Activated T-helper 1 cell treated with Interleukin-2 at 50 U/mL for 16 hours (primary cell): ENCODE measurements around the gene SERINC2.
"Not testable (repeated sequence)": the region's sequence is repeated elsewhere in the genome, so short reads cannot be mapped to it uniquely, and the experiment has no call there.

ENCODE experiments used
- DNase-seq: peaks from one replicate; pipeline ENCODE4 v3.0.0-alpha.2; 2020; ENCODE audit warnings: low read depth

Gene SERINC2

DNA sequence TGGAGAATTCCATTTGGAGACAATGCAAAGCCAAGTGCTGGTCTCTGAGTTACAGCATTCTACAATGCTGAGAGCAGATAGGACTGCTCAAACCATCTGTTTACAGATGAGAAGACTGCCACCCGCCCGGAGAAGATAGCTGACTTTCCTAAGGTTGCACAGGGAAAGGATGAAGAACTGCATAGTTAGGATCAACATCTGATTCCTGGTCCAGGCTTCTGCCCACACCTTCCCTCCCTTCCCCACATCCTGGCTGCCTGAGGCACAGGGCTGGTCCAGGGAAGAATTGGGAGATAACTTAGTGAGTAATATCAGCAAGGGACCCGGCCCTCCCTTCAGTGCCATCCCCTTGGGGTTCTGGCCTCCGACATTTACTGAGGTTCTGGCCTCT lies 2.0 kb downstream of the SERINC2 start:
- DNase-seq, result no peak

- DNase-seq, result no peak
Measured at GRCh38 chr1:31415658-31416057, 2.6 kb downstream of the SERINC2 start.

GRCh38 chr1:31416101-31416736 lies 3.2 kb downstream of the SERINC2 start:
- no peak for DNase-seq

DNA sequence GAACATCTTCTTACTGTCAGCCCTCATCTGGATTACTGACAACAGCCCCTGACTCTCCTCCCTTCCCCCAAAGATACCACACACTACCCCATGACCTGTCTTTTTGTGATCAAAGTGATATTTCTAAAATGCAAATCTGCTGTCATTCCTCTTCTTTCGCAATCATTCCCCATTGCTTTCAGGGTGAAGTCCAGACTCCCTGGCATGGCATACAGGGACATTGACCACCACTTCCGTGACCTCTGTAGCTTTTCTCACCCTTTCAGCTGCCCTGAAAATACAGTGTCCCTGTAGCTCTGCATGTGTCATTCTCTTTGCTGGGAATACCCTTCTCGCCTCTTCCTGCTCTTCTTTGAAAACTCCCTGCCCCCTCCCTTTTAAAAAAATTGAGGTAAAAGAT lies 4.1 kb downstream of the SERINC2 start:
- no peak for DNase-seq

GRCh38 chr1:31418626-31419323 lies 5.8 kb downstream of the SERINC2 start:
- no peak for DNase-seq

DNA sequence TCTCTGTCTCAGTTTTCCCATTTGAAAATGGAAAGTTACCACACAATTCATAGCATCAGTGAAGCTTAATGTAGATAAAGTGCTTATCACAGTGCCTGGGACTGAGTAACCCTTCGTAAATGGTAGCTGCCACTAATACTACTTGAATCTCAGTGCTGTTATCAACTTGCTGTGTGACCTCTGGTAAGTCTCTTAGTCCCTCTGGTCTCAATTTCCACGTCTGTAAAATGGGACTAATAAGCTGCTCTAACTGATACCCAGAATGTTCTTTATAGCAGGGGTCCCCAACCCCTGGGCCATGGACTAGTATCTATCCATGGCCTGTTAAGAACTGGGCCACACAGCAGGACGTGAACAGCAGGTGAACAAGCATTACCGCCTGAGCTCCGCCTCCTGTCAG lies 7.7 kb downstream of the SERINC2 start:
- DNase-seq, result no peak

DNA sequence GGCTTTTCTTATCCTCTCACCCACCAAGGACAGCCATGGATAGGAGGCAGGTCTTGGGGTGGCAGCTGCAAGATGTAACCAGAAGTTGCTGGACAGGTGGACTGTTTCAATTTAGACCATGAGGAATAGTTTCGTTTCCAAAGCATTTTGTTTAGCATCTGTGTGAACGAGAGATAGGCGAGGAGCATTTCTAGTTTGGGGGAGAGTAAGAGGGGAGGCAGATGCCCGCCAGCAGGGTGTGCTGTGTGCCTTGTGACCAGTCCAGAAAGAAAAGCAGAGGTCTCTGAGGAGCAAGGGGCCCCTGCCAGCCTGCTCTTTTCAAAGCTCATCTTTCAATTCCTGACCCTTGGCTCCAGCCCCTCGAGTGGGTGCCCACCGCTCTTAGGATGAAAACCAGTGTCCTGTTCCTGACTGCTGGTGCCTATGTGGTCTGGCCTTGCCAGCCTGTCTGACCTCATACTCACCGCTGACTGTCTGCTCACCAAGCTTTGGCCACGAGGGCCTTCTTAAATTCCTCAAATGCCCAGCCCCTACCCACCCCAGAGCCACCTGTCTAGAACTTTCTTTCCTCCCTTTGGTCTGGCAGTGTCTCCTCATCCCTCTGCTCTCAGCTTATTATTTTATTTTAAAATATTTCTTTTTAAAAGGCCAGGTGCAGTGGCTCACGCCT lies 8.5 kb downstream of the SERINC2 start:
- no peak for DNase-seq

DNA sequence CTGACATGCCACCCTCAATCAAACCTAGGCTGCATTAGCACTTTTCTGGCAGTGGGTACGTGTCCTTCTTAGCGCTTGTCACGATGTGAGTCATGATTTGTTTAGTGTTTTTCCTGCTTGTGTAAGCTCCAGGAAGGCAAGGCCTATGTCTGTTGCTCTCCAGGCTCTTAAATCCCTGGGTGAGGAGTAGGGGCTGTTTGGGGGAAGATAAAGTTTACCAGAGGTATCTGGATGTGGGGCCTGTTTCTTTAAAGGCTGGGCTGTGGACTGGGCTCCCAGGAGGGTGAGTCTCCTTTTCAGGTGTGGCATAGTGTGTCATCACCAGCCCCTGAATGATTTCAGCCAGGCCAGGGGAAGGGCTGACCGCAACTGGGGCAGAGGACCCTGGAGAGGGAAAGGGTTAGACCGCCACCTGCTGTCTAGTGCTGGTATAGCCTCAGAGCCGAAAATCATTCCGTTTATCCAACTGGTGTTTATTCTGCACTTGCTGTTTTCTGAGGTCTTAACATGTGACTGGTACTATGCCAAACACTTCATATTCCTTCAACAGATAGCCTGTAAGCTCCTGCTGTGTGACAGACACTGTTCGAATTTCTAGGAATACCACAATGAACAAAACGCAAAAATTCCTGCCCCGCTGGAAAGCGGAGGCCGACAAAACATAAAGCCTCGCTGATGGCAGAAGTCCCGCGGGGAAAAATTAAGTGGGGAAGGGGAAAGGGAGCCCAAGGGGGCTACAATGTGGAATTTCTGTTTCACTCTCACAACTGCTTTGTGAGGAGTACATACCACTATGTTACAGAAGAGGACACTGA lies 9.7 kb downstream of the SERINC2 start:
- DNase-seq, result peak; percentile 41

DNA sequence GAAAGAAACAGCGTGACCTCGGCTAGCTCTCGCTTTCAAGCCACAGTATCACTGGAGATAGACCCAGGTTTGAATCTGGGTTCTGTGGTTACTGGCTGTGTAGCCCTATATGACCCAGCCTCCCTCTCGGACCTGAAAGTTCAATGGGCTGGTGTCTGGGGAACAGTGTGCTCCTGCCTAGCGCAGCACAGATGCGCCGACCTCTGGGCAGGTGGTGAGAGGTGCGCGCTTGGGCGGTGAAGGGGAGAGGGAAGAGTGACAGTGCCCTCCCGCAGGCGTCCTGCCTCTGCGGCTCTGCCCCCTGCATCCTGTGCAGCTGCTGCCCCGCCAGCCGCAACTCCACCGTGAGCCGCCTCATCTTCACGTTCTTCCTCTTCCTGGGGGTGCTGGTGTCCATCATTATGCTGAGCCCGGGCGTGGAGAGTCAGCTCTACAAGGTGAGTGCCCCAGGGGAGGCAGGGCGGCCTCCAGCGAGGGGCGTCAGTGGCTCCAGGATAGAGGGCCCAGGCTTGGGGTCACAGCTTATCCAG lies 10.5 kb downstream of the SERINC2 start:
- DNase-seq, result no peak

- no peak for DNase-seq
Measured at GRCh38 chr1:31424568-31424967, 11.6 kb downstream of the SERINC2 start.

DNA sequence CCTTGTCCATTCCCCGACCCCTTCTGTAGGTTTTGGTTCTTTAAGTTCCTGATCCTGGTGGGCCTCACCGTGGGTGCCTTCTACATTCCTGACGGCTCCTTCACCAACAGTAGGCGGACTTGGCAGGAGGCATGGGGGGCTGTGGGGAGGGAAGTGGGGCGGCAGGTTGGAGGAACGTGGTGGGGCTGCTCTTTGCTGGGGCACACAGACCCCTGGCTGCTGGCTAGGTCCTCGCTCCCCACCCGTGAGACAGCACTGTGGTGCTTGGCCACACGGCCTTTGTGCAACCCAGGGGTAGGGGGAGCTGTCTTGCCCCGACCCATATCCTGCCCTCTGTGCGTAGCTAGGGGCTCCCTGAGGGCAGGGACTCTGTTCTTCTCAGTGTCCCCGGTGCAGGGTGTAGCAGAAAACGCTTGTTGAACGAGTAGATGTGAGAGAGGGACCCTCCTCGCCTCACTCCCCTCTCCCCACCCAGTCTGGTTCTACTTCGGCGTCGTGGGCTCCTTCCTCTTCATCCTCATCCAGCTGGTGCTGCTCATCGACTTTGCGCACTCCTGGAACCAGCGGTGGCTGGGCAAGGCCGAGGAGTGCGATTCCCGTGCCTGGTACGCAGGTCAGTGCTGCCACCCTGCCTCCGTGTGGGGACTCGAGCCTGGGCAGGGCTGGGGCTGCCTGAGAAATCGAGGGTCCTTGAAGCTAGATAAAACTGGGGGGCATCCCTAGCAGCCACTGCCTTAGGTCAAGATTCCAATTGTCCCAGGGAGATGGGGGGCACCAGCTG lies 12.5 kb downstream of the SERINC2 start:
- no peak for DNase-seq

- DNase-seq, result no peak
Measured at GRCh38 chr1:31426249-31426922, 13.4 kb downstream of the SERINC2 start.

DNA sequence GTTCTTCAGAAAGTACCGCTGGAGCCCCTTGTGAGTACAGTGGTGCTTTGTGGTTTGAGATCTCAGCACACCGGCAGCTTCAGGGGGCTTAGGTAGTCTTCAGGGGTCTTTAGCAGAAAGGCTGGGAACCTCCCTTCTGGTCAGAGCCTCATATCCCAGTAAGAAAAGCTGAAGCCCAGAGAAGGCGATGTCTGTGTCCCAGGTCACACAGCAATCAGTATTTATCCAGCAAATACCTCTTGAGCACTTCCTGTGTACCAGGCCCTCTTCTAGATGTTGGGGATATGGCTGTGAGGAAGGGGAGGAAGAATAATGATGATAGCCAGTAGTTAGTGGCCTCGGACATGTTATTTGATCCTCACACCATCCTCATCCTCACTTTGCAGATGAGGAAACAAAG lies 14.3 kb downstream of the SERINC2 start:
- no peak for DNase-seq

- no peak for DNase-seq
Measured at GRCh38 chr1:31428436-31429221, 15.6 kb downstream of the SERINC2 start.

DNA sequence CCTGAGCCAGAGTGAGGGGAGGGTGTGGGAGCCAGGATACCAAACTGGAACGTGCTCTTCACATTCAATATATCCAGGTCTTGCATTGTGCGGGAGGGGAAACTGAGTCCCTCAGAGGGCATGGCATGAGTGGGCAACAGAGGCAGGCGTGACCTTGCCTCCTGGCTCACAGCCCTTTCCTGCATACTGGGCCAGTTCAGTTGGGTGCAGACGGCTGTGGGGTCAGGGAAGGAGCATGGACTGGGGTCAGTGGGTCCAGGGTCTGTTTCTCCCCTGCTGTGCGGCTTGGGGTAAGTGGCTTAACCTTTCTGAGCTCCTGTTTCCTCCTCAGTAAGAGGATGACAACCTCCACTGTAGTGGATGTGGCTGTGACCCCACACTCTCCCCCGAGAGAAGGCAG lies 16.6 kb downstream of the SERINC2 start:
- DNase-seq, result no peak

GRCh38 chr1:31431351-31432257 lies 18.6 kb downstream of the SERINC2 start:
- DNase-seq, result not testable (repeated sequence)

- no peak for DNase-seq
Measured at GRCh38 chr1:31432592-31433395, 19.8 kb downstream of the SERINC2 start.

DNA sequence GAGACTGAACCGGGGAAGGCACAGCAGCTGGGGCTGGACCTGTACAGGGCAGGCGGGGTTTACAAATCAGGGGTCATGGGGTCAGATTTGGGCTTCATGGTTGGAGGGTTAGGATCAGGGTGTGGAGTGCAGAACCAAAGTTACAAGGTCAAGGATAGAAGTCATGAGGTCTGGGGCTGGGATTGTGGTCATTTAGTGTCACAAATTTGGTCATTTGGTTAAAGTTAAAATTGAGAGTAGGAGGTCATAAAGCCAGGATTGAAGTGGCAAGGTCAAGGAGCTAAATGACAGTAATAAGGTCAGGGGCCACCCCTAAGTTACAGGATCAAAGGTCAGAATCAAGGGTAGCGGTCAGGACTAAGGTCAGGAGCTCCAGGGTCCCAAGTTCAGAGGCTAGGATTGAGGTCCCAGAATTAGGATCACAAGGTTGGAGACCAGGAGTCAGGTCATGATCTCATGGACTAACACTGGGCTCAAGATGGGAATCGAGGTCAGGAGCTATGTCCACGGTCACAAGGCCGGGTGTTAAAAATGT lies 20.4 kb downstream of the SERINC2 start:
- DNase-seq, result no peak
